ENCODE measurements around the gene B4GAT1.

GRCh38 chr11:66366844-66367477 is 19.5 kb upstream of the B4GAT1 start:
- no peak for TF ChIP-seq CTCF (IDR thresholded peaks at IDR 0.05)
- TF ChIP-seq POLR2A (IDR thresholded peaks at IDR 0.05): no peak

Measured in gastroesophageal sphincter (tissue), 3 donors.